Hepatocyte (in vitro differentiated cells): ENCODE results near the gene SETBP1. TPM values are rescaled to one million over a fixed set of nuclear protein-coding genes. Genes with fewer than 3 reads are reported as not detected.

Source experiments
- DNase-seq: peaks from one replicate; pipeline ENCODE4 v3.0.0-alpha.2; 2016; ENCODE audit warnings: low spot score
- H2AFZ ChIP-seq: fragments of 200-600 bp; sonication (generic); 2 replicates; pipeline ENCODE4 v1.6.0; 2016; ENCODE audit warnings: antibody characterized with exemption, mild to moderate bottlenecking
- H3K27ac ChIP-seq: fragments of 200-600 bp; sonication (generic); 2 replicates; pipeline ENCODE4 v1.5.1; 2016; ENCODE audit warnings: mild to moderate bottlenecking
- H3K27me3 ChIP-seq: fragments of 200-600 bp; sonication (generic); 2 replicates; pipeline ENCODE4 v1.6.1; 2016
- H3K36me3 ChIP-seq: fragments of 200-600 bp; sonication (generic); replicated peaks from 2 replicates; pipeline ENCODE4 v1.5.1; 2016; ENCODE audit warnings: low read depth; ENCODE audit not compliant: insufficient read depth
- H3K4me1 ChIP-seq: fragments of 200-600 bp; sonication (generic); 2 replicates; pipeline ENCODE4 v1.5.1; 2016; ENCODE audit warnings: mild to moderate bottlenecking, moderate library complexity; ENCODE audit not compliant: insufficient read depth
- H3K4me2 ChIP-seq: fragments of 200-600 bp; sonication (generic); 2 replicates; pipeline ENCODE4 v1.6.0; 2016
- H3K4me3 ChIP-seq: fragments of 200-600 bp; sonication (generic); 2 replicates; pipeline ENCODE4 v1.5.1; 2016; ENCODE audit warnings: mild to moderate bottlenecking
- H3K79me2 ChIP-seq: fragments of 200-600 bp; sonication (generic); 2 replicates; pipeline ENCODE4 v1.6.0; 2017; ENCODE audit warnings: mild to moderate bottlenecking
- H3K9me2 ChIP-seq: fragments of 200-600 bp; sonication (generic); replicated peaks from 2 replicates; pipeline ENCODE4 v1.6.0; 2017; ENCODE audit warnings: mild to moderate bottlenecking; ENCODE audit not compliant: insufficient read depth
- H3K9me3 ChIP-seq: fragments of 200-600 bp; sonication (generic); 2 replicates; pipeline ENCODE4 v1.5.1; 2016; ENCODE audit warnings: low read depth, mild to moderate bottlenecking
- H4K20me1 ChIP-seq: fragments of 200-600 bp; sonication (generic); 2 replicates; pipeline ENCODE4 v1.6.0; 2016; ENCODE audit warnings: mild to moderate bottlenecking; ENCODE audit not compliant: insufficient read depth, poor library complexity, severe bottlenecking
- EZH2 ChIP-seq: fragments of 200-600 bp; sonication (generic); IDR thresholded peaks from 2 replicates; pipeline ENCODE4 v1.6.1; 2016; ENCODE audit warnings: antibody characterized with exemption, mild to moderate bottlenecking, borderline replicate concordance
- EZH2phosphoT487 ChIP-seq: fragments of 200-600 bp; sonication (generic); IDR thresholded peaks from one replicate; pipeline ENCODE4 v1.6.1; 2018; ENCODE audit warnings: antibody characterized with exemption, mild to moderate bottlenecking, low read depth, moderate library complexity; ENCODE audit not compliant: unreplicated experiment, severe bottlenecking
- WGBS: methylation state at CpG from one replicate; pipeline ENCODE4 v1.1.6; 2016; ENCODE audit warnings: low lambda C conversion rate; ENCODE audit errors: missing lambda C conversion rate; 5-methylcytosine and 5-hydroxymethylcytosine counted together
- polyA plus RNA-seq: library from polyadenylated mRNA; unstranded; fragments of >200 nt; fragmentation: Nextera tagmentation; extraction: Ambion mirVana; gene quantifications from 2 replicates; pipeline ENCODE4 v1.2.1, GENCODE V29; 2016
- total RNA-seq: library from RNA; depleted of rRNA; stranded (reverse); fragments of >200 nt; gene quantifications from 2 replicates; pipeline ENCODE4 v1.2.3, GENCODE V29; 2014
- TF ChIP-seq, protein P1 (sequence below): fragments of 200-600 bp; sonication (generic); IDR thresholded peaks from 2 replicates; pipeline ENCODE4 v1.5.1; 2016; ENCODE audit warnings: antibody characterized with exemption, mild to moderate bottlenecking; ENCODE audit not compliant: poor library complexity

SETBP1 gene
- total and polyA plus RNA-seq, 2 experiments from 2014 or later, result 10.3 to 21.1 TPM

DNA sequence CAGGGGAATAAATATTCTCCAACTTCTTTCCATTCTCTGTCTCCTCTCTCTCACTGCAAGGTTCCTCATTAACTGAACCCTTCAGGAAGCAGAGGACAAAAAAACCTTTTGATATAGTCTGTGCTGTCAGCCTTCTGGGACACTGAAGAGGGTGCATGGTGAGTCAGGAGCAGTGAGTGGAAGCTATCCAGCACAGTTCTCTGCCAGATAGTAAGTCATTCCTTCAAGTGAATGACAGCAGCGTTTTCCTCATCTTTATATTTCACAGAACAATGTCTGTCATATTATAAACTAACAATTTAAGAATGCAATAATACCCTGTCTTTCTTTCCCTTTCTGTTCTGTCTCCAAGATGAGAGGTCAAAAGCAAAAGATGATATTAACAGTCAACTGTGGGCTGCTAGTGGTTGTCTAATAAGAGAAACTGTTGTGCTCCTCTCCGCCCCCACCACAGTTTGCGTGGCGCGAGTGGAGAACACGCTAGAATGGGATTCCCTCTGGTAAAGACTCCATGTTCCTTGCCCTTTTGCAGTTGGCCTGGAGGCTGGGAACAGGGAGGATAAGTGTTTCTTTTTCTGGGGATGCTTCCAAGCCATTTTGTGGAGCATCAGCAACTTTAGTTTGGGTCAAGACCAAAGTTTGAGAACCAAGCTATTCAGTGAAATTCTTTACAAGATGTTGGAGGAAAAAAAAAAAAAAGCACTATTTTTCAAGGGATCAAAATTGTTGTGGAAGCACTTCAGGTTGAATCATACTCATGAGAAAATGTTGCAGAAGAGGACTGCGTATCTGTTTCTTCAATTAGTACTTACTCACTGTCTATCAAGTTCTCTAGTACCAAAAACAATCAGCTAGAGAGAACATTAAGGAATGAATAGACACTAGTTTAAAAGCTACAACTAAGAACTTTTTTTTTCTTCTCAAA, 430.2 kb downstream of the SETBP1 start:
- Histone ChIP-seq H3K4me2 (no peak overlapping the region), H3K4me3 (no peak overlapping the region), H3K36me3 (no peaks in the 10 kb centered on the region), H3K9me2 (no peaks in the 10 kb centered on the region), H3K79me2 (no peaks in the 10 kb centered on the region), H3K9me3 (no peaks in the 10 kb centered on the region), H4K20me1 (no peaks in the 10 kb centered on the region), H3K27me3 (no peaks in the 10 kb centered on the region), H3K27ac (no peak overlapping the region), H2AFZ (no peak overlapping the region), H3K4me1 (no peaks in the 10 kb centered on the region)
- no peak for TF ChIP-seq EZH2phosphoT487
- no peak for TF ChIP-seq EZH2
- TF ChIP-seq, protein P1, sequence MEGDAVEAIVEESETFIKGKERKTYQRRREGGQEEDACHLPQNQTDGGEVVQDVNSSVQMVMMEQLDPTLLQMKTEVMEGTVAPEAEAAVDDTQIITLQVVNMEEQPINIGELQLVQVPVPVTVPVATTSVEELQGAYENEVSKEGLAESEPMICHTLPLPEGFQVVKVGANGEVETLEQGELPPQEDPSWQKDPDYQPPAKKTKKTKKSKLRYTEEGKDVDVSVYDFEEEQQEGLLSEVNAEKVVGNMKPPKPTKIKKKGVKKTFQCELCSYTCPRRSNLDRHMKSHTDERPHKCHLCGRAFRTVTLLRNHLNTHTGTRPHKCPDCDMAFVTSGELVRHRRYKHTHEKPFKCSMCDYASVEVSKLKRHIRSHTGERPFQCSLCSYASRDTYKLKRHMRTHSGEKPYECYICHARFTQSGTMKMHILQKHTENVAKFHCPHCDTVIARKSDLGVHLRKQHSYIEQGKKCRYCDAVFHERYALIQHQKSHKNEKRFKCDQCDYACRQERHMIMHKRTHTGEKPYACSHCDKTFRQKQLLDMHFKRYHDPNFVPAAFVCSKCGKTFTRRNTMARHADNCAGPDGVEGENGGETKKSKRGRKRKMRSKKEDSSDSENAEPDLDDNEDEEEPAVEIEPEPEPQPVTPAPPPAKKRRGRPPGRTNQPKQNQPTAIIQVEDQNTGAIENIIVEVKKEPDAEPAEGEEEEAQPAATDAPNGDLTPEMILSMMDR, result no peak
- DNase-seq, result no peak
- WGBS, result 93% methylated on average over 7 of the region's 7 CpGs

DNA sequence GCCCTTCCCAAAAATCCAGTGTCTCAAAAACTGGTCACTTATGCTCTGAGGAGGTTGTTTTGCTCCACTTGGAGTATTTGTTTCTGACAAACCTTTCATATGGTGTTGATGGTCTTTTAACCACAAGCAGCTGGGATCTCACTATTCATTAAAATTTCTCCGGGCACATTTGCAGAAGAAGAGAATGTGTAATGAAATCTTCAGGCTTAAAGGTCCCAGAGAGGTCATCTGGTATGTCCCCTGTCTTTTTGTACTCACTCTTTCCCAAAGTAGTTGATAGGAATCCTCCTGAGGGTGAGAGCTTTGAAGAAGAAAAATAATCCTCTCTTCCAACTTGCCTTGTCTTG, 430.8 kb downstream of the SETBP1 start:
- Histone ChIP-seq H4K20me1 (no peaks in the 10 kb centered on the region), H3K27ac (no peak overlapping the region), H3K9me2 (no peaks in the 10 kb centered on the region), H3K9me3 (no peaks in the 10 kb centered on the region), H3K4me3 (no peak overlapping the region), H3K79me2 (no peaks in the 10 kb centered on the region), H2AFZ (no peak overlapping the region), H3K4me2 (no peak overlapping the region), H3K4me1 (no peaks in the 10 kb centered on the region), H3K27me3 (no peaks in the 10 kb centered on the region), H3K36me3 (no peaks in the 10 kb centered on the region)
- WGBS, result 68% methylated on average over 1 of the region's 1 CpG
- no peak for TF ChIP-seq EZH2phosphoT487
- no peak for TF ChIP-seq EZH2
- TF ChIP-seq, protein P1, result no peak
- DNase-seq, result no peak

DNA sequence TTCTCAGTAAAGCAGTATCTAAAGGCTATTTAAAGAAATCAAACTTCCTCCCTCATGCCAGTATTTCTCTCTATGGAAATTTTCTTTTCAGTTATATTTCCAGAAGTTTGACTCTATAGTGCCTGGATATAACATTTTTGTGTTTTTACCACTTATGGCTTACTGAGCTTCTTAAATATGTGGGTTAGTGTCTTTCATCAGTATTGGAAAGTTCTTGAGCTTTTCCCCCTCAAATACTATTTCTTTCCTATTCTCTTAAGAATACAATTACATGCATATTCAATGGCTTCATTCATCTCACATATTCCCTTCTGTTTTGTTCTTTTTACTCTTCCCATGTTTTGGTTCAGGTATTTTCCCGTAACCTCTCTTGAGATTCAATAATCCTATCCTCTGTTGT, 432.0 kb downstream of the SETBP1 start:
- no peaks in the 10 kb centered on the region for H3K9me3 ChIP-seq
- no peaks in the 10 kb centered on the region for H3K4me1 ChIP-seq
- no peak for DNase-seq
- no peaks in the 10 kb centered on the region for H3K79me2 ChIP-seq
- no peak overlapping the region for H3K4me2 ChIP-seq
- H3K27ac ChIP-seq, result no peak overlapping the region
- no peak for TF ChIP-seq EZH2phosphoT487
- no peak for TF ChIP-seq EZH2
- TF ChIP-seq, protein P1, result no peak
- H3K27me3 ChIP-seq, result no peaks in the 10 kb centered on the region
- no peaks in the 10 kb centered on the region for H4K20me1 ChIP-seq
- H3K9me2 ChIP-seq, result no peaks in the 10 kb centered on the region
- H3K4me3 ChIP-seq, result no peak overlapping the region
- 100% methylated on average over 1 of the region's 1 CpG for WGBS
- no peak overlapping the region for H2AFZ ChIP-seq
- H3K36me3 ChIP-seq, result no peaks in the 10 kb centered on the region
